HepG2 (cell line): ENCODE results near the gene MICAL1. TPM values are rescaled to one million over a fixed set of nuclear protein-coding genes. Genes with fewer than 3 reads are reported as not detected.

Experiments
- ARNT2 ChIP-seq: sonication (generic); formaldehyde crosslinking; IDR thresholded peaks from 2 replicates; pipeline ENCODE4 v1.8.0; 2022; ENCODE audit warnings: mild to moderate bottlenecking, low read depth, missing genetic modification reagents, moderate library complexity
- BCL6 ChIP-seq: IDR thresholded peaks from 2 replicates; pipeline ENCODE4 v1.6.1; 2016; ENCODE audit warnings: missing genetic modification reagents, missing compliant biosample characterization
- CEBPZ ChIP-seq: IDR thresholded peaks from 2 replicates; pipeline ENCODE4 v1.6.1; 2012; ENCODE audit warnings: low read length, improper control_type of control experiment
- CSRNP2 ChIP-seq: sonication (generic); formaldehyde crosslinking; conservative IDR thresholded peaks from 2 replicates; pipeline ENCODE4 v1.8.0; 2022; ENCODE audit warnings: low read depth, missing genetic modification reagents
- ELF1 ChIP-seq: sonication (generic); formaldehyde crosslinking; IDR thresholded peaks from 2 replicates; pipeline ENCODE4 v1.4.0; 2020; ENCODE audit warnings: missing genetic modification reagents
- HMGXB4 ChIP-seq, 2 experiments: sonication (generic) in 1 of 2; formaldehyde crosslinking in 1 of 2; IDR thresholded peaks; 2 replicates each; pipeline versions ENCODE4 v1.4.0 to v1.6.1; 2018 to 2020; ENCODE audit warnings: missing genetic modification reagents in 2 of 2, borderline replicate concordance in 1 of 2, low read depth in 1 of 2, mild to moderate bottlenecking in 1 of 2, missing biosample characterization in 1 of 2
- KMT2A ChIP-seq: sonication (generic); formaldehyde crosslinking; IDR thresholded peaks from 2 replicates; pipeline ENCODE4 v1.4.0; 2020; ENCODE audit warnings: missing genetic modification reagents
- MEIS2 ChIP-seq: sonication (generic); formaldehyde crosslinking; IDR thresholded peaks from 2 replicates; pipeline ENCODE4 v1.9.0; 2021; ENCODE audit warnings: mild to moderate bottlenecking, missing genetic modification reagents
- NKX3-1 ChIP-seq: sonication (generic); formaldehyde crosslinking; IDR thresholded peaks from 2 replicates; pipeline ENCODE4 v1.5.0; 2020; ENCODE audit warnings: missing genetic modification reagents
- POGZ ChIP-seq: sonication (generic); formaldehyde crosslinking; IDR thresholded peaks from 2 replicates; pipeline ENCODE4 v1.4.0; 2020; ENCODE audit warnings: mild to moderate bottlenecking, missing genetic modification reagents
- ZFP36L2 ChIP-seq: sonication (generic); formaldehyde crosslinking; IDR thresholded peaks from 2 replicates; pipeline ENCODE4 v1.4.0; 2020; ENCODE audit warnings: missing genetic modification reagents
- ZNF230 ChIP-seq: sonication (generic); formaldehyde crosslinking; IDR thresholded peaks from 2 replicates; pipeline ENCODE4 v1.4.0; 2020; ENCODE audit warnings: mild to moderate bottlenecking, missing genetic modification reagents
- ZNF639 ChIP-seq: conservative IDR thresholded peaks from 2 replicates; pipeline ENCODE4 v1.6.1; 2018; ENCODE audit warnings: missing genetic modification reagents
- ZNF709 ChIP-seq: sonication (generic); formaldehyde crosslinking; IDR thresholded peaks from 2 replicates; pipeline ENCODE4 v1.5.0; 2020; ENCODE audit warnings: mild to moderate bottlenecking, missing genetic modification reagents
- polyA plus RNA-seq, 8 experiments: library from polyadenylated mRNA; depleted of rRNA in 3 of 8; stranded (reverse) in 7 of 8; unstranded in 1 of 8; fragments of >200 nt; fragmentation: Illumina TruSeq in 4 of 8; extraction: Trizol in 4 of 8; gene quantifications; 2 replicates each; pipeline versions ENCODE4 v1.2.1 to v1.2.3, GENCODE V29; 2011 to 2016; ENCODE audit warnings: low read depth in 4 of 8, missing spikeins in 1 of 8, mixed read lengths in 1 of 8; ENCODE audit not compliant: insufficient read depth in 1 of 8
- total RNA-seq, 5 experiments: library from RNA; depleted of rRNA; stranded (reverse); fragments of >200 nt; fragmentation: Illumina TruSeq; extraction: Trizol; gene quantifications; 2 replicates each; pipeline ENCODE4 v1.2.3, GENCODE V29; 2016; ENCODE audit warnings: low read depth in 1 of 5
- TF ChIP-seq, protein P1 (sequence below), 2 experiments: sonication (generic) in 1 of 2; formaldehyde crosslinking in 1 of 2; IDR thresholded peaks; 2 replicates each; pipeline versions ENCODE4 v1.4.0 to v1.6.1; 2016 to 2020; ENCODE audit warnings: borderline replicate concordance in 1 of 2, low read depth in 1 of 2, mild to moderate bottlenecking in 1 of 2, missing genetic modification reagents in 1 of 2

Gene MICAL1
- total and polyA plus RNA-seq, 2 of the 13 experiments (the other 11 are each of a cell fraction or from before 2014, with no cell fraction given), result 6.9 to 39.0 TPM

- 0 out of 2 replicates have a peak, but pooled peaks have one; percentile 39 for TF ChIP-seq ZNF639 (CRISPR knock-in tag)
- TF ChIP-seq ZNF709 (CRISPR knock-in tag), result peak; percentile 76; the same call in 1 of the 2 replicates
- TF ChIP-seq POGZ (CRISPR knock-in tag), result peak; percentile 14; the same call in 1 of the 2 replicates
- TF ChIP-seq ZNF230 (CRISPR knock-in tag), result 0 out of 2 replicates have a peak, but pooled peaks have one; percentile 12
- no peak for TF ChIP-seq CEBPZ
- TF ChIP-seq, protein P1, sequence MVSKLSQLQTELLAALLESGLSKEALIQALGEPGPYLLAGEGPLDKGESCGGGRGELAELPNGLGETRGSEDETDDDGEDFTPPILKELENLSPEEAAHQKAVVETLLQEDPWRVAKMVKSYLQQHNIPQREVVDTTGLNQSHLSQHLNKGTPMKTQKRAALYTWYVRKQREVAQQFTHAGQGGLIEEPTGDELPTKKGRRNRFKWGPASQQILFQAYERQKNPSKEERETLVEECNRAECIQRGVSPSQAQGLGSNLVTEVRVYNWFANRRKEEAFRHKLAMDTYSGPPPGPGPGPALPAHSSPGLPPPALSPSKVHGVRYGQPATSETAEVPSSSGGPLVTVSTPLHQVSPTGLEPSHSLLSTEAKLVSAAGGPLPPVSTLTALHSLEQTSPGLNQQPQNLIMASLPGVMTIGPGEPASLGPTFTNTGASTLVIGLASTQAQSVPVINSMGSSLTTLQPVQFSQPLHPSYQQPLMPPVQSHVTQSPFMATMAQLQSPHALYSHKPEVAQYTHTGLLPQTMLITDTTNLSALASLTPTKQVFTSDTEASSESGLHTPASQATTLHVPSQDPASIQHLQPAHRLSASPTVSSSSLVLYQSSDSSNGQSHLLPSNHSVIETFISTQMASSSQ (IDR thresholded peaks at IDR 0.05; ENCODE audit: low read depth), result no peak
- TF ChIP-seq, protein P1 (CRISPR knock-in tag; IDR thresholded peaks at IDR 0.05; ENCODE audit: borderline replicate concordance), result peak; percentile 38; the same call in 1 of the 2 replicates
- peak; percentile 45; the same call in 1 of the 2 replicates for TF ChIP-seq CSRNP2 (CRISPR knock-in tag)
- TF ChIP-seq NKX3-1 (CRISPR knock-in tag), result peak; percentile 30; the same call in 1 of the 2 replicates
- 0 out of 2 replicates have a peak, but pooled peaks have one; percentile 37 for TF ChIP-seq MEIS2 (CRISPR knock-in tag)
- TF ChIP-seq ARNT2 (CRISPR knock-in tag), result peak; percentile 69
- TF ChIP-seq KMT2A (CRISPR knock-in tag), result peak; percentile 62; the same call in 1 of the 2 replicates
- TF ChIP-seq ELF1 (CRISPR knock-in tag), result peak; percentile 63; the same call in 1 of the 2 replicates
- peak; percentile 85 to 95 for TF ChIP-seq HMGXB4 (CRISPR knock-in tag; IDR thresholded peaks at IDR 0.05; ENCODE audit: borderline replicate concordance in 1 of 2, low read depth in 1 of 2)
- TF ChIP-seq ZFP36L2 (CRISPR knock-in tag), result no peak
- peak; percentile 4 for TF ChIP-seq BCL6
Observed at GRCh38 chr6:109440331-109441068, 15.1 kb downstream of the MICAL1 start, which contains the start of the genes PPIL6 and SMPD2 (continued).
